ENCODE data around the gene ARFIP2. TPM values are rescaled to one million over a fixed set of nuclear protein-coding genes. Genes with fewer than 3 reads are reported as not detected.
A peak's percentile ranks its signal among the peaks of the same experiment; 100 is the strongest.

ARFIP2 gene
- polyA plus RNA-seq, 3 donors, result 29.6 to 38.4 (median 33.5) TPM

DNA sequence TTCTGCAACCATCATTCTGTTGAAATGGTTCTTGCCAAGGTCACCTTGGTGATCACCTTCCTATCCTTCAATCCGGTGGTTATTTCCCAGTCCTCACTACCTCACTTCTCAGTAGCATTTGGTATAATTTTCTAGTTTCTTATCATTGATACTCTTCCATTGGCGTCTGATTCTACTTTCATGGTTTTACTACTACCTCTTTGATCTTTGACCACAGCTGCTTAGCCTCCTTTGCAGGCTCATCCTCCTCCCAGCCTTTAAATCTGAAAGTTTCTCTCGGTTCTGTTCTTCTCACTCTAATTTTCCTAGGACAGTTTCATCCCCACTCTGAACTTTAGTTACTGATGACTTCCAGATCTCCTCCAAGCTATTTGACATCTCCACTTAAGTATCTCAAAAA is 5.1 kb upstream of the ARFIP2 start:
- H3K27ac ChIP-seq (ENCODE audit: low read depth, low read length), result no peak overlapping the region
- WGBS, 3 donors, result 84 to 94% (median 88%) methylated on average over 3 of the region's 3 CpGs

DNA sequence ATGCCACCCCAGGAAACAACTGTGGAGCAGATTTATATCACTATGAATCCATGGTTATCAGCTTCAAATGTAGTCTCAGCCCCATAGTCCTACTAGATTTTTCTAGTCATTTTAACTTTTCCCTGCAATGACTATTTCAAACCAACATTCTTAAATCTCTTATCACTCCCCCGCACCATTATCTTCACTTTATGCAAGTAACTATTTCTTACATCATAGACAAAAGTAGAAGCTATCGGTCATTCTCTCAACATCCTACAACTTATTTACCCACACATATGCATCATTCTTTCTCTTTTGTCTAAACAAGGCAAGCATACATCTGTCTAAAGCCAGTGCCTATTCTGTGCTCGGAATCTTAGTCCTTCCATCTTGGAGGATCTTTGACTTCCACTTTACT is 4.5 kb upstream of the ARFIP2 start:
- H3K27ac ChIP-seq (ENCODE audit: low read depth, low read length), result no peak overlapping the region
- 88 to 92% (median 90%) methylated on average over 3 of the region's 3 CpGs for WGBS, 3 donors

DNA sequence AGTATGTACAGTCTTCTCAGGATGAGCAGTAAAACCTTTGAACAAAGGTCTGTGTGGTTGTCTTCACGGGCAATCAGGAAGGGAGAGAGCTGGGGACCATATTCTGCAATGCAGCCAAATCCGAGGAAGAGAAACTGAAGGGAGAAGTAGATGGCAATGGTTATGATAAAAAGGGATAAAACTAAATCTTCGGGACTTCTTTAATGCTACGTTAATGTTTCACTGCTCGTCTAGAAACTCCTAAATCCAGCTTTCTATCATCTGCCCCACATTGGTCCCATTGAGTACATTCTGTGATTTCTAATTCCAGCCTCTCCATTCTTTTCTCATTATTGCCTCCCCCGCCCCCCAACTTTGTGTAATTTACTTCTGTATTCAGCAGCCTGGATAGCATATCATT is 1.9 kb upstream of the ARFIP2 start:
- no peak overlapping the region for H3K27ac ChIP-seq (ENCODE audit: low read depth, low read length)
- 84 to 90% (median 86%) methylated on average over 6 of the region's 6 CpGs for WGBS, 3 donors

GRCh38 chr11:6482441-6482840 is 1.3 kb upstream of the ARFIP2 start:
- 69 to 78% (median 72%) methylated on average over 4 of the region's 4 CpGs for WGBS, 3 donors
- no peak overlapping the region for H3K27ac ChIP-seq (ENCODE audit: low read depth, low read length)

GRCh38 chr11:6481924-6482275 is 769 bp upstream of the ARFIP2 start:
- peak overlapping the region; percentile 3 for H3K27ac ChIP-seq (ENCODE audit: low read depth, low read length)
- WGBS, 3 donors, result 4 to 6% (median 6%) methylated on average over 13 of the region's 13 CpGs

- H3K27ac ChIP-seq (ENCODE audit: low read depth, low read length), result peak overlapping the region; percentile 21
- 26 to 76% (median 58%) methylated on average over 9 of the region's 9 CpGs for WGBS, 3 donors
Measured at GRCh38 chr11:6480299-6480914, 724 bp downstream of the ARFIP2 start.

DNA sequence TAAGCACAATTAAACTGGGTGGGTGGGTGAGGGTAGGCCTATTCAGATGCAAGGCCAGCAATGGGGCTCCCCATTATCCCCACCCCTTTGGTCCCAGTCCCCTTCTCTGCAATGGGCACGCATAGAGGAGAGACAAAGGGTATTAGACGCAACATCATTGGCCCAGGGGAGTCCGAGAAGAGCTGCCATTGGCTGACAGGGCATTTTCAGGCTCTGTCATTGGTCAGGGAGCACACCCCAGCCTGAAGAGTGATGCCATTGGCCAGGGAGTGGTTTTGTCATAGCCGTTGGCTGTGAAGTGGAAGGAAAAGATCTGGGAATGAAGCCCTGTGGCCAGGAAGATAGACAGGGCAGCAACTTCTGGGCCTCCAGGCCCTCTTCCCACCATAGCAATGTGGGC is 4.6 kb downstream of the ARFIP2 start:
- 94 to 97% (median 96%) methylated on average over 4 of the region's 4 CpGs for WGBS, 3 donors
- no peak overlapping the region for H3K27ac ChIP-seq (ENCODE audit: low read depth, low read length)

DNA sequence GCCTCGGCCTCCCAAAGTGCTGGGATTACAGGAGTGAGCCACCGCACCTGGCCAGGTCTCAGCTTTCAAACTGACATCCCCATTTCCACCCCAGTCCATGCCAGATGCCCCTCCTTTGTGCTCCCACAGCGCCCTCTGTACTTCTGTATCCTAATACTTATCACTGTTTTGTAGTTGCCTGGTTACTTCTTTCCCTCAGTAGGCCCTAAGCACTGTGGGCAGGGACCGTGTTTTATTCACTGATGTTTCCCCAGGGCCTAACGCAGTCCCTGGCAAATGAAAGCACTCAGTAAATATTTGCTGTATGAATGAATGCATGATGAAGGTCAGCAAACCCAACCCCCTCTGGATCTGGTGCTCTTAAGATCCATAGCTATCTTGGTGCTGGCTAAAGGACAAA is 5.2 kb downstream of the ARFIP2 start:
- no peak overlapping the region for H3K27ac ChIP-seq (ENCODE audit: low read depth, low read length)
- 33 to 73% (median 60%) methylated on average over 5 of the region's 5 CpGs for WGBS, 3 donors

DNA sequence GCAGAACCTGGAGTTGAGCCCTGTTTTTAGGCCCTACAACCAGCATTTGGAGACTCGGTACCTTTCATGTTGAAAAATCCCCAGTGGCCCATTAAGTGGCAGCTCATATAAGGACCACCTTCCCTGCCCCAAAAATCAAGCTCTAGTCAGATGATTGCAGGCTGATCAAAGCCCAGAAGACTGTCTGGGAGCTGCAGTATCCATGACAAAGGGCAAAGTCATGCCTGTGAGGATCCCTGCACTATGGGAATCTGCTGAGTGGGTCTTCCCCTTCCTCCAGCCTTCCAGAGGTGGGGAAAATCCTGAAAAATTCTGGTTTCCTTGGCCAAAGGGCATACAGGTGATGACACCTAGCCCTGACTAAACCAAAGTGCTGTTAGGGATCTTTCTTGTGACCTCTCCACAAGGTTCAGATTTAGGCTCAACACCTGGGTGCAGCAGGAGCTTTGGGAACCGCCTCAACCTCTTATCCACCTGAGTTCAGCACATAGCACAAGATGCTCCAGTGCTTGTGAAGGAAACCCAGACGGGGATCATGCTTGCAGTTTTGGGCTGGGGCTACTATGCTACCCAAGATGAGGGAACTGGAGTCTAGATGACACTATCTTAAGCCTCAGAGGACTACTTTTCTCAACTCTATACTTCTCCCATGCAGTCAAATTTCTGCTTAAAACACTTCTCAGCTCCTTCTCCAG is 6.2 kb downstream of the ARFIP2 start:
- no peak overlapping the region for H3K27ac ChIP-seq (ENCODE audit: low read depth, low read length)
- 69 to 77% (median 77%) methylated on average over 3 of the region's 3 CpGs for WGBS, 3 donors

DNA sequence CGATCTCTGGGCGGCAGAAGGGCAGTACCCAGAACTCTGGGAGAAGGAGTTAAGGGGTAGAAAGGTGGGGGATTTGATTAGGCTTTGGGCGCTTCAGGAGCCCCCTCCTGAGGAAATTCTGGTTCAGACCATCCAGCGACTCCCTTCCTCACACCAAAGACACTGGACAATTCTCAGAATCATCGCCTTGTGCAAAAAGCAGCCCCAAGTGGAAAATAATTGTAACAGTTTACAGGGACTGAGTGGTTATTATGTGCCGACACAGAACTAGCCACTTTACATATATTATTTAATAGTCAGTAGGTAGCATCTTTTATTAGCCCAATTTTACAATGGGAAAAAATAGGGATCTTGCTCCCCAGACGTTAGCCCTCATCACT is 6.7 kb downstream of the ARFIP2 start:
- 28 to 31% (median 29%) methylated on average over 7 of the region's 7 CpGs for WGBS, 3 donors

GRCh38 chr11:6473451-6474412 is 7.4 kb downstream of the ARFIP2 start, which contains the start of gene TRIM3:
TSS of gene TRIM3 (minus strand) at chr11:6473941. CDS start at chr11:6465695, 8,246 bp downstream.
- 0 to 1% (median 1%) methylated on average over 51 to 84 of the region's 87 CpGs for WGBS, 3 donors

More for the DNA sequence above, 6.7 kb downstream of the ARFIP2 start:
- peak overlapping the region; percentile 51 for H3K27ac ChIP-seq (ENCODE audit: low read depth, low read length)

GRCh38 chr11:6472934-6473333 is 8.2 kb downstream of the ARFIP2 start:
- H3K27ac ChIP-seq (ENCODE audit: low read depth, low read length), result no peak overlapping the region

More at GRCh38 chr11:6473451-6474412, 7.4 kb downstream of the ARFIP2 start, which contains the start of gene TRIM3:
- H3K27ac ChIP-seq (ENCODE audit: low read depth, low read length), result peak within 1 kb of the TSS; percentile 51

GRCh38 chr11:6469599-6469998 is 11.5 kb downstream of the ARFIP2 start:
- H3K27ac ChIP-seq (ENCODE audit: low read depth, low read length), result no peak overlapping the region
- WGBS, 3 donors, result 86 to 94% (median 92%) methylated on average over 1 of the region's 1 CpG

More at GRCh38 chr11:6472934-6473333, 8.2 kb downstream of the ARFIP2 start:
- 33 to 49% (median 47%) methylated on average over 1 of the region's 1 CpG for WGBS, 3 donors

DNA sequence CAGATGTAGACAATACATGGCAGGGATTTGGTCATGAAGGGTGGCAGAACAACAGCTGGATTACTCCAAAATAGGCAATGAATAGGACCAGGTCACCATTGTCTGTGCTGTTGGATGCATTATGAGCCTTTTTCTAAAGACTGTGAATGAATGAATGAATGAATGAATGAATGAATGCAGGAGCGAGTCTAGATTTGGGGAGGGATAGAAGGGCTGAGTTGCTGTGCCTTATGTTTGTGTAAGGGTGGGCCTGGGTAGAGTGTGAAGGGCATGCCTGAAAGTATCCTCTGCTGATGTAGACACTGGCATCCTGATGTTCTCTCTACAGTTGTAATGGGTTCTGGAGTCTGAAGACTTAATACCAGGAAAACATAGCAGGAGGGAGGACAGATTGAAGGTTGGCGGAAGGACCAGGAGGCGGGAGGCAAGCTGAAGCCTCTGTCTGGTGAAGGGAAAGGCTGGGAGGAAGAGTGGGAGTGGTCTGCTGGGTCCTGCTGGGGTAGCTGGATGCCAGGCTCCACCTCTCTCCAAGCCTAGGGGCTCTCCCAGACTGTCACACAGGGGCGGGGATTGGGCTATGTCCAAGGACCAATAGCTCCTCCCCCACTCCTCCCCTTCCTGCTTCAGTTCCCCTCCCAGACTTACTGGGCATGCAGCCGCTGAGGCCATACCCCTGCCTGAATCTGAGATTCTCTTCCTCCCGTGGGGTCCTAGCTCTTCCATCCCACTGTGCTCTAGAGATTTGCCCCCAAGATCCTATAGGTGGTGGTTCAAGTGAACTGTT is 12.2 kb downstream of the ARFIP2 start:
- WGBS, 3 donors, result 16 to 42% (median 24%) methylated on average over 6 of the region's 6 CpGs
- no peak overlapping the region for H3K27ac ChIP-seq (ENCODE audit: low read depth, low read length)

- WGBS, 3 donors, result 83 to 91% (median 89%) methylated on average over 1 of the region's 1 CpG
- H3K27ac ChIP-seq (ENCODE audit: low read depth, low read length), result no peak overlapping the region
Measured at GRCh38 chr11:6459099-6459450, 22.1 kb downstream of the ARFIP2 start.

DNA sequence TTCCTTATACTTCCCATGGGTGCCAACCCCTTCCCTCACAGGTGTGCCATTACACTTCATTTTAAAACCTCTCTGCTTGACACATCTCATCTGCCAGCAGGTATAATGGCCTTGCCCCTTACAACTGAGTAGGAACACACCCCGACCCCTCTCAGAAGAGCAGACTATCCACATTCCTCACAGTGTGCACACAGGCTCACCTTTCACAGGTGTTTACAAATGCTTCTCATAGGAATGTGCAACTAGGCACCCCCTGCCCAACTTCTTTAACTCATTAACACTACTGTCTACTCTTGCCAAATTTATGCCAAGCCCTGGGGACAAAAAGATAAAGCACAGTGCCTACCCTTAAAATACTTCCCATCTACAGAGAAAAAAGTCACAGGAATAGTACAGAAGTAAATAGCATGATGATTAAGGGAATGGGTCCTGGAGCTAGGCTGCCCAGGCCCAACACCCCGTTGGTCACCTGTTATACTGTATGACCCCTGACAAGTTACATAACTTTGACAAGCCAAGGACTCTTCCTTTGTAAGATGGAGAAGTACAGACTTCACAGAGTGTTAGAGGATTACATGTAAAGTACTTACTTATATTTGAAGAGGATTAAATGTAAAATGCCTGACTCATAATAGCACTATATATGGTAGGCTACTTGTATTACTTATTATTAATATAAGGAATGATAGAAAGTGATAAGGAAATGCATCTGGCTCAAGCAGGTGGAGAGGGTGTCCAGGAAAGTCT is 22.6 kb downstream of the ARFIP2 start:
- no peak overlapping the region for H3K27ac ChIP-seq (ENCODE audit: low read depth, low read length)
- WGBS, 3 donors, result 52 to 91% (median 83%) methylated on average over 2 of the region's 2 CpGs

GRCh38 chr11:6457581-6458320 is 23.4 kb downstream of the ARFIP2 start:
- H3K27ac ChIP-seq (ENCODE audit: low read depth, low read length), result no peak overlapping the region
- WGBS, 3 donors, result 91 to 97% (median 94%) methylated on average over 26 of the region's 26 CpGs

Measured in adipose tissue (tissue), 3 donors.